ENCODE data around the gene ADCY5. TPM values are rescaled to one million over a fixed set of nuclear protein-coding genes. Genes with fewer than 3 reads are reported as not detected.

The ADCY5 gene
- total RNA-seq, 1 experiment from 2014 or later = 0.82 TPM

- DNase-seq (ENCODE audit: low read depth in 1 of 2, low spot score in 2 of 2) = no peak
- Histone ChIP-seq H3K9me3 (replicated peaks) (no peaks in the 10 kb centered on the region), H3K4me3 (no peak overlapping the region), H3K36me3 (no peaks in the 10 kb centered on the region), H3K4me1 (replicated peaks) (no peaks in the 10 kb centered on the region), H3K27me3 (replicated peaks) (no peaks in the 10 kb centered on the region; the same call in 1 of the 2 replicates), H3K27ac (no peak overlapping the region)
These were observed 44.5 kb downstream of the ADCY5 start for GRCh38 chr3:123404391-123404790.

- Histone ChIP-seq H3K27me3 (replicated peaks) (peaks cover 4% of the 10 kb centered on the region; the same call in 1 of the 2 replicates), H3K9me3 (replicated peaks) (no peaks in the 10 kb centered on the region), H3K4me1 (replicated peaks) (no peaks in the 10 kb centered on the region), H3K36me3 (no peaks in the 10 kb centered on the region), H3K27ac (no peak overlapping the region), H3K4me3 (no peak overlapping the region)
- no peak for DNase-seq (ENCODE audit: low read depth in 1 of 2, low spot score in 2 of 2)
These were observed 46.9 kb downstream of the ADCY5 start for GRCh38 chr3:123401836-123402530.

DNA sequence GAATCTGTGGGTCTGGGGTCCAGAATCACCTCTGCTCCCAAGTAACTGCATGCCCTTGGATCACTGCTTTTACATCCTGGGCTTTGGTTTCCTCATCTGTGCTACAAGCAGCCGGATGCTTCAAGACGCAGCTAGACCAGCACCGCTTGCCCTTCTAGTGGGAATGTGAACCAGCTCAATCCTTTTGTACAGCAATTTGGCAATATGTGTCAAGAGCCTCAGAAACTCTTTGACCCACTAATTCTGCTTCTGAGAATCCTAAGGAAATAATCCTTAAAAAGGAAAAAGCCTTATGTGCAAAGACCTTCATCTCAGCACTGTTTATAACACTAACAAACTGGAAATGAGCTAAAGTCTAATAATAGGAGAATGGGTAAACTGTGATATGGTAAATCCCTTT lies 48.7 kb downstream of the ADCY5 start:
- H3K4me3 ChIP-seq = no peak overlapping the region
- no peaks in the 10 kb centered on the region for H3K9me3 ChIP-seq (replicated peaks)
- no peak for DNase-seq (ENCODE audit: low read depth in 1 of 2, low spot score in 2 of 2)
- no peak overlapping the region for H3K27ac ChIP-seq
- no peaks in the 10 kb centered on the region for H3K36me3 ChIP-seq
- no peaks in the 10 kb centered on the region for H3K4me1 ChIP-seq (replicated peaks)
- peaks cover 4% of the 10 kb centered on the region; the same call in 1 of the 2 replicates for H3K27me3 ChIP-seq (replicated peaks)

DNA sequence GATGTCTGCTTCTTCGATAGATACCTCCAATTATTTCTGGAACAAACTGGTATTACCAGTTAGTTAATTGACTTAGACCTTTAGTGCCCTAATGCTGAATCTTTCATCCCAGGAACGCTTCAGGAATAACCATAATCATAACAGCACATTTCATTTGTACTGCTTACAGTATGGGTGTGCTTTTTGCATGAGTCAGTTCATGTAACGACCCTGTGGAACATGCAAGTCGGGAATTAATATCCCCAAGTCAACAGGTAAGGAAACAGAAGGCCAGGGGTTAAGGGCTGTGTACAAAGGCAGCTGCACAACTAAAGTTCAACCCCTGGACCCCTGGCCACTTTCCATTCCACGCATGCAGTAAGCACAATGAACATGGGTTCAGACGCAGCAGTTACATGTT lies 49.2 kb downstream of the ADCY5 start:
- peaks cover 4% of the 10 kb centered on the region; the same call in 1 of the 2 replicates for H3K27me3 ChIP-seq (replicated peaks)
- DNase-seq (ENCODE audit: low read depth in 1 of 2, low spot score in 2 of 2) = no peak
- no peaks in the 10 kb centered on the region for H3K4me1 ChIP-seq (replicated peaks)
- no peaks in the 10 kb centered on the region for H3K9me3 ChIP-seq (replicated peaks)
- H3K4me3 ChIP-seq = no peak overlapping the region
- H3K27ac ChIP-seq = no peak overlapping the region
- H3K36me3 ChIP-seq = no peaks in the 10 kb centered on the region

DNA sequence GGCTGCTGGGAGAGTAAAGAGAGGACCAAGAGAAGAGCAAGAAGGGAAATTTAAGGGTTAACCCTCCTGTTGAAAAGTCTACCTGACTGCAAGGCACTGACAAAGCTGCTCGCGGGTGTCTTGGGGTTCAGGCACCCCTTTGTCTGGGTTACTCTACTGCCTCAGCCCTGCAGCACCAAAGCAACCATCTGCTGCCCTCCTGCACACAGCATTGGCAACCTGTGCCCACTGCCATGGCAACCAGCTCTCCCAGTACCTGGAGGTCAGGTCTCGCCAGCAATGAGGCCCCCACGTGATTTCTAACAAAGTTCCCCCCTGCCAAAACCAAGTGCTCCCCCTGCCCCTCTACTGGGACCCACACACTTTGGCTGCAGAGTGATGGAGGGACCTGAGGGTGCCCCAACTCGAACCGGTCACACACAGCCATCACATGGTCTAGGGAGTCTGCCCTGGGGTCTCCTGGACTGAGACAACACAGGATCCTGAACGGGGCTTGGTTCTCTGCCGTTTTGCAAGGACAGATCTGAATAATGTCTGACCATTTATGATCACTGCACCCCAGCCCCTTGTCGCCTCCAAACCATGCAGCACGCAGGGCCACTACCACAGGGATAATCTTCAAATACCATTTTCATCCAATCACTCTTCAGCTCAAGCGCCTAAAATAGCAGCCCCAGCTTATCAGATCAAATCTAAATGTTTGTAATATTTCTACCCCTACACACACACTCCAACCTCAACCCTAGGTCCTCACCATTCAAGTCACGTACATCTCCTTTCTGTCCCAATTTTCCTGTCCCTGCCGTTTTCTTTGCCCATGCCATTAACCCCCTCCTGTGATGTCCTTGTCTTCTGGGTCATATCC lies 50.7 kb downstream of the ADCY5 start:
- no peak for DNase-seq (ENCODE audit: low read depth in 1 of 2, low spot score in 2 of 2)
- peaks cover 4% of the 10 kb centered on the region; the same call in 1 of the 2 replicates for H3K27me3 ChIP-seq (replicated peaks)
- no peaks in the 10 kb centered on the region for H3K4me1 ChIP-seq (replicated peaks)
- no peaks in the 10 kb centered on the region for H3K9me3 ChIP-seq (replicated peaks)
- no peak overlapping the region for H3K27ac ChIP-seq
- H3K36me3 ChIP-seq = no peaks in the 10 kb centered on the region
- H3K4me3 ChIP-seq = no peak overlapping the region

DNA sequence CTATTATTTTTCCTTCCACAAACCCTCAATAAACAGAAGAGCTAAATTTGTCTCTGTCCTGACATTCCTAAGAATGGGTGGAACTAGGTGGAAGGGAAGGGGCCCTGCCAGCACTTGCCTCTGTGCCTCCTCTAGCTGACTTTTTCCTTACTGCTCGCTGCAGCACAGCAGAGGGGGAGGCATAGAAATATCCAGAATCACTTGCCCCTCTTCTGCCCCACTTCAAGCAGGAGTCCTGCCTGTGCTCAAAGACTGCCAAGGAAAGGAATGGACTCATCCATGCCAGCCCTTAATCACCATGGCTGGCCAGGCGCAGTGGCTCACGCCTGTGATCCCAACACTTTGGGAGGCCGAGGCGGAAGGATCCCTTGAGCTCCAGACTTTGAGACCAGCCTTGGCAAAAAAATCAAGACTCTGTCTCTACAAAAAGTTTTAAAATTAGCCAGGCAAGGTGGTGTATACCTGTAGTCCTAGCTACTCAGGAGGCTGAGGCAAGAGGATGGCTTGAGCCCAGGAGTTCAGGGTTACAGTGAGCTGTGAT lies 51.8 kb downstream of the ADCY5 start:
- no peaks in the 10 kb centered on the region for H3K4me1 ChIP-seq (replicated peaks)
- H3K4me3 ChIP-seq = no peak overlapping the region
- H3K27ac ChIP-seq = no peak overlapping the region
- DNase-seq (ENCODE audit: low read depth in 1 of 2, low spot score in 2 of 2) = peak in 1 of 2 experiments; percentile 9
- H3K27me3 ChIP-seq (replicated peaks) = peaks cover 4% of the 10 kb centered on the region; the same call in 1 of the 2 replicates
- no peaks in the 10 kb centered on the region for H3K36me3 ChIP-seq
- H3K9me3 ChIP-seq (replicated peaks) = no peaks in the 10 kb centered on the region

GRCh38 chr3:123396171-123397049 lies 52.5 kb downstream of the ADCY5 start:
- DNase-seq (ENCODE audit: low read depth in 1 of 2, low spot score in 2 of 2) = no peak
- Histone ChIP-seq H3K36me3 (no peaks in the 10 kb centered on the region), H3K27me3 (replicated peaks) (peaks cover 4% of the 10 kb centered on the region; the same call in 1 of the 2 replicates)

GRCh38 chr3:123395235-123395634 lies 53.7 kb downstream of the ADCY5 start:
- H3K27ac ChIP-seq = no peak overlapping the region
- no peak for DNase-seq (ENCODE audit: low read depth in 1 of 2, low spot score in 2 of 2)
- H3K36me3 ChIP-seq = no peaks in the 10 kb centered on the region
- no peaks in the 10 kb centered on the region for H3K9me3 ChIP-seq (replicated peaks)
- peaks cover 11% of the 10 kb centered on the region for H3K4me1 ChIP-seq (replicated peaks)
- H3K4me3 ChIP-seq = no peak overlapping the region
- peaks cover 4% of the 10 kb centered on the region; the same call in 1 of the 2 replicates for H3K27me3 ChIP-seq (replicated peaks)

More at GRCh38 chr3:123396171-123397049, 52.5 kb downstream of the ADCY5 start:
- Histone ChIP-seq H3K27ac (no peak overlapping the region), H3K4me3 (no peak overlapping the region), H3K9me3 (replicated peaks) (no peaks in the 10 kb centered on the region), H3K4me1 (replicated peaks) (peaks cover 3% of the 10 kb centered on the region)

GRCh38 chr3:123394391-123395020 lies 54.4 kb downstream of the ADCY5 start:
- no peak overlapping the region for H3K4me3 ChIP-seq
- no peak overlapping the region for H3K27ac ChIP-seq
- H3K27me3 ChIP-seq (replicated peaks) = peaks cover 4% of the 10 kb centered on the region; the same call in 1 of the 2 replicates

DNA sequence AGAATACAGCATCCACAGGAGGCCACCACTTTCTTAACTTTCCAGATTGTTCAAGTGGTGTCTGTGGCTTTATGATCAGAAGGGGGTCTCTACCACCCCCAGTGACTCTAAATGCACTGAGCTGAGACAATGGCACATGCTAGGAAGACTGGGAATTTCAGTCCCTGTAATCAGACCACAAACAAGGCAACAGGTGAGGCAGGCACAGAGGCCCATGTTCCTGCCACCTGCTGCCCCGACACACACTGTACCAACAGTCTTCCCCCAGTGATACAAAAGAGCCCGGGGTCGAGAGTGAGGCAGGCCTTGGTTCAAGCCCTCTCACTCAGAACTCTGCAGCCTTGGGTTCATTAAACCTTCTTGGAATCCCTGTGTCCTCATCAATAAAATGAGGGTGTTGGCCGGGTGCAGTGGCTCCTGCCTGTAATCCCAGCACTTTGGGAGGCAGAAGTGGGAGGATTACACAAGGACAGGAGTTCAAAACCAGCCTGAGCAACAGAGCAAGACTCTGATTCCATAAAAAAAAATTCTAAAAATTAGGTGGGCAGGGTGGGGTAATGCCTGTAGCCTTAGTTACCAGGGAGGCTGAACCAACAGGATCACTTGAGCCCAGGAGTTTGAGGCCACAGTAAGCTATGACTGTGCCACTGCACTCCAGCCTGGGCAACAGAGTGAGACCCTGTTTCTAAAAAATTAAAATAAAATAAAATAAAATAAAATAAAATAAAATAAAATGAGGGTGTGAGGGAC lies 55.8 kb downstream of the ADCY5 start:
- Histone ChIP-seq H3K27me3 (replicated peaks) (no peaks in the 10 kb centered on the region), H3K27ac (no peak overlapping the region), H3K4me1 (replicated peaks) (peaks cover 11% of the 10 kb centered on the region), H3K4me3 (no peak overlapping the region), H3K36me3 (no peaks in the 10 kb centered on the region), H3K9me3 (replicated peaks) (no peaks in the 10 kb centered on the region)
- no peak for DNase-seq (ENCODE audit: low read depth in 1 of 2, low spot score in 2 of 2)

More at GRCh38 chr3:123394391-123395020, 54.4 kb downstream of the ADCY5 start:
- Histone ChIP-seq H3K36me3 (no peaks in the 10 kb centered on the region), H3K4me1 (replicated peaks) (peaks cover 11% of the 10 kb centered on the region), H3K9me3 (replicated peaks) (no peaks in the 10 kb centered on the region)
- DNase-seq (ENCODE audit: low read depth in 1 of 2, low spot score in 2 of 2) = no peak

DNA sequence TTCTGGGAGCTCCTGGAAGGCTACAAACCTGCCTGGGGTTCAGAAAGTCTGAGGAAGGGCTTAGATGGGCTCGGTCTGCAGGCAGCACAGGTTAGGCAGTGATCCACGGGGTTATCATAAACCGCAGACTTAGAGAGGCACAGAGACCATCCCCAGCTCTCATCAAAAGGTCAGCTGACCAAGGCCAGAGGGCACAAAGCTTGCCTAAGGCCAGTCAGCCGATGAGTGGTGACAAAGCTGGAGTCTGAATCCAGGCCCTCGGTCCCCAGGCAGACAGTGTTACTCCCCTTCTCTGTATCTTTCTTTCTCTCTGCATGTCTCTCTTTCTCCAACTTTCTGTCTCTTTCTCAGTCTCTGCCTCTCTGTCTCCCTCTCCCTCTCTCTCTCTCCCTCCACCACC lies 56.5 kb downstream of the ADCY5 start:
- Histone ChIP-seq H3K36me3 (no peaks in the 10 kb centered on the region), H3K9me3 (replicated peaks) (no peaks in the 10 kb centered on the region), H3K27ac (no peak overlapping the region), H3K4me3 (no peak overlapping the region), H3K27me3 (replicated peaks) (no peaks in the 10 kb centered on the region), H3K4me1 (replicated peaks) (peaks cover 15% of the 10 kb centered on the region)
- DNase-seq (ENCODE audit: low read depth in 1 of 2, low spot score in 2 of 2) = no peak

- Histone ChIP-seq H3K9me3 (replicated peaks) (no peaks in the 10 kb centered on the region), H3K36me3 (no peaks in the 10 kb centered on the region), H3K27ac (no peak overlapping the region), H3K4me3 (no peak overlapping the region), H3K4me1 (replicated peaks) (peaks cover 28% of the 10 kb centered on the region), H3K27me3 (replicated peaks) (no peaks in the 10 kb centered on the region)
- peak in 1 of 2 experiments; percentile 25 for DNase-seq (ENCODE audit: low read depth in 1 of 2, low spot score in 2 of 2)
These were observed 57.9 kb downstream of the ADCY5 start for GRCh38 chr3:123390865-123391600.

Data from SJSA1 (cell line).